GM13976 (cell line): ENCODE results near the gene FAM83F.

Experiments used
- DNase-seq: peaks from one replicate; pipeline ENCODE4 v3.0.0; 2012; ENCODE audit warnings: low spot score
- CTCF ChIP-seq: IDR thresholded peaks from 2 replicates; pipeline ENCODE4 v1.5.1; 2012; ENCODE audit warnings: borderline replicate concordance, mild to moderate bottlenecking; ENCODE audit not compliant: insufficient read depth; ENCODE audit errors: extremely low read depth, missing control alignments, control extremely low read depth
- in situ Hi-C: fragments of 300-500 bp; cut with MboI; formaldehyde crosslinking; loops from one replicate; pipeline ENCODE4 v1.12.0; 2022; ENCODE audit warnings: low sequenced_read_pairs, mixed read lengths, inconsistent platforms; ENCODE audit not compliant: unreplicated experiment

The FAM83F gene

GRCh38 chr22:40041366-40042137 is 46.8 kb downstream of the FAM83F start:
- no peak for TF ChIP-seq CTCF
- no peak for DNase-seq
- in situ Hi-C loops, result no loop called here

DNA sequence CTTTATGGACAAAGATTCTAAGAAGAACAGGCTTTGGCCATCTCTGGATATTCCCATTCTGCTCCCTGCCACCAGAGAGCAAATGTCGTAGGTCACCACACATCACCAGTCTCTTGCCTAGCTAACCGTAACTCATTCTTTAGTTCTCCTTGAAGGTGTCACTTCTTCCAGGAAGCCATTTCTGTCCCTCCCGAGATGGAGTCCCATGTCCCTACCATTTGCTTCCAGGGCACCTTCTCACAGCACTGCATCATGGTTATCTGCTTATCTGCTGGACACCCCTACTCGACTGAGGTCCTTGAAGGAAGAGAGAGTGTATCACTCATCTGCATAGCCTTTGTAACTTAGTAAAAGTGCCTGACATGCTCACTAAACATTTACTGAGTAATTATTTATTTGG is 47.6 kb downstream of the FAM83F start:
- in situ Hi-C loops, result no loop called here
- DNase-seq, result no peak
- no peak for TF ChIP-seq CTCF

DNA sequence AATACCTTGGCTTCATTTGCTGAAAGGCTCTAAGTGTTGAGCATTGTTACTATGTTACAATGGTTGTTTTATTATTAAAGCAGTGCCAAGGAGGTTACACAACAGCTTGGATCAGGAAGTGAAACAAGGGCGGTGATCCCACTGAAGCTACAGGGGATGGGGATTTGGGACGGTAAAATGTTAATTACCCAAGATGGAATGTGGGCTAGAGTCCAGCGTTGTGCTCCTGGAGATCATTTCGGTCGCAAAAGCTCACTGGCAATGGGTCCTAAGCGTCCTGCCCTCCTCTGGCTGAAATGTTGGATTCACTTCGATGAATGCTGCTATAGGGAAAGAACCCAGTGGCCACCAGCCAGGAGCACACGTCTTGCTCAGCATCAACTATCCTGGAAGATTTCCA is 48.3 kb downstream of the FAM83F start:
- TF ChIP-seq CTCF, result no peak
- in situ Hi-C loops, result no loop called here
- DNase-seq, result no peak

- no peak for DNase-seq
- TF ChIP-seq CTCF, result no peak
- in situ Hi-C loops, result no loop called here
Measured at GRCh38 chr22:40043793-40044101, 49.0 kb downstream of the FAM83F start.

- DNase-seq, result peak; percentile 96
- no peak for TF ChIP-seq CTCF
- in situ Hi-C loops, result no loop called here
Measured at GRCh38 chr22:40044102-40044869, 49.5 kb downstream of the FAM83F start.

GRCh38 chr22:40044870-40045834 is 50.4 kb downstream of the FAM83F start:
- peak; percentile 84 for DNase-seq
- TF ChIP-seq CTCF, result no peak
- in situ Hi-C loops, result no loop called here
